PC-3 (cell line): ENCODE data around the gene MAP6. TPM values are rescaled to one million over a fixed set of nuclear protein-coding genes. Genes with fewer than 3 reads are reported as not detected.

Source experiments
- ATAC-seq: fragments of 200-7000 bp; cut with Tn5 transposase; 2 replicates; pipeline ENCODE4 v1.9.1; 2020; ENCODE audit warnings: mild to moderate bottlenecking, moderate library complexity
- BruUV-seq: library from RNA; stranded (reverse); fragments of 400-500 nt; replicated peaks from 2 replicates; lab custom pipeline; 2021; lab: Mats Ljungman, UMichigan
- CTCF ChIA-PET: fragments of 300-600 bp; sonication (Branson Sonifier 250); formaldehyde crosslinking; loops from one replicate; lab custom pipeline; 2022; ENCODE audit warnings: antibody characterized with exemption; lab: Charles Lee
- POLR2A ChIA-PET: fragments of 300-600 bp; sonication (Branson Sonifier 250); formaldehyde crosslinking; loops from one replicate; lab custom pipeline; 2022; ENCODE audit warnings: antibody characterized with exemption; ENCODE audit not compliant: unreplicated experiment; lab: Charles Lee
- DNase-seq: peaks from one replicate; pipeline ENCODE4 v3.0.0-alpha.2; 2015
- H2AFZ ChIP-seq: fragments of 300-600 bp; sonication (generic); 2 replicates; pipeline ENCODE4 v1.6.0; 2016; ENCODE audit warnings: antibody characterized with exemption, low read length
- H3F3A ChIP-seq: fragments of 300-600 bp; sonication (generic); one replicate; pipeline ENCODE4 v1.6.0; 2017; ENCODE audit warnings: antibody characterized with exemption, low read length, control low read depth, mild to moderate bottlenecking; ENCODE audit not compliant: unreplicated experiment
- H3K27ac ChIP-seq: fragments of 300-600 bp; sonication (generic); 2 replicates; pipeline ENCODE4 v1.5.1; 2016; ENCODE audit warnings: mild to moderate bottlenecking, low read length
- H3K27me3 ChIP-seq: fragments of 300-600 bp; sonication (generic); 2 replicates; pipeline ENCODE4 v1.6.1; 2016; ENCODE audit warnings: low read length, mixed read lengths
- H3K36me3 ChIP-seq: fragments of 300-600 bp; sonication (generic); 2 replicates; pipeline ENCODE4 v1.6.1; 2016; ENCODE audit warnings: low read depth, mixed run types, low read length, mixed read lengths
- H3K4me1 ChIP-seq: fragments of 300-600 bp; sonication (generic); 2 replicates; pipeline ENCODE4 v1.5.1; 2016; ENCODE audit warnings: low read length; ENCODE audit not compliant: insufficient read depth
- H3K4me2 ChIP-seq: fragments of 300-600 bp; sonication (generic); 2 replicates; pipeline ENCODE4 v1.6.0; 2016; ENCODE audit warnings: low read length
- H3K4me3 ChIP-seq: fragments of 300-600 bp; sonication (generic); 2 replicates; pipeline ENCODE4 v1.5.1; 2016; ENCODE audit warnings: mild to moderate bottlenecking, low read length, mixed read lengths
- H3K79me2 ChIP-seq: fragments of 300-600 bp; sonication (generic); 2 replicates; pipeline ENCODE4 v1.6.1; 2017; ENCODE audit warnings: low read length, mixed read lengths
- H3K9ac ChIP-seq: fragments of 300-600 bp; sonication (generic); 2 replicates; pipeline ENCODE4 v1.6.0; 2016; ENCODE audit warnings: mild to moderate bottlenecking, low read length
- H3K9me2 ChIP-seq: fragments of 300-600 bp; sonication (generic); replicated peaks from 2 replicates; pipeline ENCODE4 v1.6.1; 2016; ENCODE audit warnings: mixed run types, low read length, mixed read lengths
- H3K9me3 ChIP-seq: fragments of 300-600 bp; sonication (generic); 2 replicates; pipeline ENCODE4 v1.6.1; 2016; ENCODE audit warnings: low read length, mixed read lengths
- H4K20me1 ChIP-seq: fragments of 300-600 bp; sonication (generic); 2 replicates; pipeline ENCODE4 v1.6.1; 2016; ENCODE audit warnings: low read length, mixed read lengths
- EZH2 ChIP-seq: fragments of 300-600 bp; sonication (generic); IDR thresholded peaks from one replicate; pipeline ENCODE4 v1.6.1; 2017; ENCODE audit warnings: antibody characterized with exemption, mild to moderate bottlenecking, low read length; ENCODE audit not compliant: unreplicated experiment
- EZH2phosphoT487 ChIP-seq: fragments of 300-600 bp; sonication (generic); IDR thresholded peaks from 2 replicates; pipeline ENCODE4 v1.6.1; 2018; ENCODE audit warnings: mild to moderate bottlenecking, antibody characterized with exemption, low read length, borderline replicate concordance
- intact Hi-C: fragments of 100-400 bp; cut with micrococcal nuclease; formaldehyde crosslinking; loops from 2 replicates; pipeline ENCODE4 v1.9.0; 2023
- total RNA-seq: library from RNA; depleted of rRNA; stranded (reverse); fragments of >200 nt; gene quantifications from 2 replicates; pipeline ENCODE4 v1.2.3, GENCODE V29; 2014
- TF ChIP-seq, protein P1 (sequence below): fragments of 300-600 bp; sonication (generic); conservative IDR thresholded peaks from 2 replicates; pipeline ENCODE4 v1.5.1; 2017; ENCODE audit warnings: antibody characterized with exemption, low read depth, mild to moderate bottlenecking, low read length

The MAP6 gene
- total RNA-seq, 1 experiment from 2014 or later: 0.47 TPM

GRCh38 chr11:75566763-75567279 lies 102.0 kb downstream of the MAP6 start:
- H3K4me3 ChIP-seq: no peak overlapping the region
- H3K27me3 ChIP-seq: no peaks in the 10 kb centered on the region
- intact Hi-C loops: no loop called here
- H3K9me3 ChIP-seq: no peaks in the 10 kb centered on the region
- no peaks in the 10 kb centered on the region for H4K20me1 ChIP-seq
- H2AFZ ChIP-seq: no peak overlapping the region
- no TSS peak for BruUV-seq
- TF ChIP-seq EZH2phosphoT487: no peak
- TF ChIP-seq, protein P1, sequence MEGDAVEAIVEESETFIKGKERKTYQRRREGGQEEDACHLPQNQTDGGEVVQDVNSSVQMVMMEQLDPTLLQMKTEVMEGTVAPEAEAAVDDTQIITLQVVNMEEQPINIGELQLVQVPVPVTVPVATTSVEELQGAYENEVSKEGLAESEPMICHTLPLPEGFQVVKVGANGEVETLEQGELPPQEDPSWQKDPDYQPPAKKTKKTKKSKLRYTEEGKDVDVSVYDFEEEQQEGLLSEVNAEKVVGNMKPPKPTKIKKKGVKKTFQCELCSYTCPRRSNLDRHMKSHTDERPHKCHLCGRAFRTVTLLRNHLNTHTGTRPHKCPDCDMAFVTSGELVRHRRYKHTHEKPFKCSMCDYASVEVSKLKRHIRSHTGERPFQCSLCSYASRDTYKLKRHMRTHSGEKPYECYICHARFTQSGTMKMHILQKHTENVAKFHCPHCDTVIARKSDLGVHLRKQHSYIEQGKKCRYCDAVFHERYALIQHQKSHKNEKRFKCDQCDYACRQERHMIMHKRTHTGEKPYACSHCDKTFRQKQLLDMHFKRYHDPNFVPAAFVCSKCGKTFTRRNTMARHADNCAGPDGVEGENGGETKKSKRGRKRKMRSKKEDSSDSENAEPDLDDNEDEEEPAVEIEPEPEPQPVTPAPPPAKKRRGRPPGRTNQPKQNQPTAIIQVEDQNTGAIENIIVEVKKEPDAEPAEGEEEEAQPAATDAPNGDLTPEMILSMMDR: no peak
- TF ChIP-seq EZH2: no peak
- peaks cover 41% of the 10 kb centered on the region; the same call in 1 of the 2 replicates for H3K36me3 ChIP-seq
- no peaks in the 10 kb centered on the region for H3F3A ChIP-seq
- H3K27ac ChIP-seq: no peak overlapping the region
- H3K4me1 ChIP-seq: peaks cover 31% of the 10 kb centered on the region
- CTCF ChIA-PET: no interaction called here
- H3K4me2 ChIP-seq: no peak overlapping the region
- POLR2A ChIA-PET: no interaction called here
- no peak for ATAC-seq
- H3K79me2 ChIP-seq: peaks cover 53% of the 10 kb centered on the region
- H3K9ac ChIP-seq: no peak overlapping the region
- no peaks in the 10 kb centered on the region for H3K9me2 ChIP-seq
- no peak for DNase-seq

- H3K27ac ChIP-seq: no peak overlapping the region
- no peaks in the 10 kb centered on the region for H3K9me2 ChIP-seq
- no TSS peak for BruUV-seq
- H3K4me3 ChIP-seq: no peak overlapping the region
- H2AFZ ChIP-seq: no peak overlapping the region
- intact Hi-C loops: no loop called here
- H3K4me2 ChIP-seq: peak overlapping the region; percentile 14
- H3K36me3 ChIP-seq: peaks cover 36% of the 10 kb centered on the region; the same call in 1 of the 2 replicates
- ChIA-PET CTCF (no interaction called here), POLR2A (no interaction called here)
- ATAC-seq: no peak
- TF ChIP-seq EZH2: no peak
- TF ChIP-seq EZH2phosphoT487: no peak
- TF ChIP-seq, protein P1: no peak
- H3K27me3 ChIP-seq: no peaks in the 10 kb centered on the region
- no peak overlapping the region for H3K9ac ChIP-seq
- peaks cover 53% of the 10 kb centered on the region for H3K79me2 ChIP-seq
- DNase-seq: no peak
- no peaks in the 10 kb centered on the region for H3K9me3 ChIP-seq
- no peaks in the 10 kb centered on the region for H4K20me1 ChIP-seq
- H3F3A ChIP-seq: no peaks in the 10 kb centered on the region
- peaks cover 31% of the 10 kb centered on the region for H3K4me1 ChIP-seq
Measured at GRCh38 chr11:75565916-75566762, 102.7 kb downstream of the MAP6 start.
